HG02678 (cell line): ENCODE measurements around the gene ITPKB.
A peak's percentile ranks its signal among the peaks of the same experiment; 100 is the strongest.
"Not testable (repeated sequence)": the region's sequence is repeated elsewhere in the genome, so short reads cannot be mapped to it uniquely, and the experiment has no call there.

Source experiments
- ATAC-seq: cut with Tn5 transposase; IDR thresholded peaks from one replicate; pipeline ENCODE4 v1.9.1; 2021; ENCODE audit warnings: mild to moderate bottlenecking, moderate library complexity; ENCODE audit not compliant: unreplicated experiment

The ITPKB gene

GRCh38 chr1:226732856-226733291, 6.2 kb downstream of the ITPKB start:
- ATAC-seq = no peak

- no peak for ATAC-seq
These were observed 7.7 kb downstream of the ITPKB start for GRCh38 chr1:226731257-226731893.

- ATAC-seq = no peak
These were observed 8.2 kb downstream of the ITPKB start for GRCh38 chr1:226730836-226731235.

GRCh38 chr1:226730071-226730470, 9.0 kb downstream of the ITPKB start:
- no peak for ATAC-seq

- no peak for ATAC-seq
These were observed 10.6 kb downstream of the ITPKB start for GRCh38 chr1:226728448-226728847.

- ATAC-seq = no peak
These were observed 13.2 kb downstream of the ITPKB start for GRCh38 chr1:226725897-226726267.

GRCh38 chr1:226723657-226724532, 15.2 kb downstream of the ITPKB start:
- no peak for ATAC-seq

- ATAC-seq = no peak
These were observed 16.0 kb downstream of the ITPKB start for GRCh38 chr1:226722901-226723656.

GRCh38 chr1:226722240-226722900, 16.7 kb downstream of the ITPKB start:
- ATAC-seq = no peak

GRCh38 chr1:226720574-226720973, 18.5 kb downstream of the ITPKB start:
- not testable (repeated sequence) for ATAC-seq

- no peak for ATAC-seq
These were observed 19.3 kb downstream of the ITPKB start for GRCh38 chr1:226719596-226720387.

- ATAC-seq = no peak
These were observed 21.7 kb downstream of the ITPKB start for GRCh38 chr1:226717256-226717909.

- no peak for ATAC-seq
These were observed 22.5 kb downstream of the ITPKB start for GRCh38 chr1:226716577-226716976.

- no peak for ATAC-seq
These were observed 24.9 kb downstream of the ITPKB start for GRCh38 chr1:226714148-226714547.

GRCh38 chr1:226712742-226713419, 26.2 kb downstream of the ITPKB start:
- no peak for ATAC-seq

GRCh38 chr1:226711976-226712741, 26.9 kb downstream of the ITPKB start:
- ATAC-seq = peak; percentile 90

GRCh38 chr1:226710501-226710900, 28.6 kb downstream of the ITPKB start:
- no peak for ATAC-seq

- ATAC-seq = no peak
These were observed 29.1 kb downstream of the ITPKB start for GRCh38 chr1:226709953-226710352.
